DMS114 treated with DMSO at 0.1 percent for 48 hours (cell line): ENCODE results near the gene COTL1.
"Not testable (repeated sequence)": the region's sequence is repeated elsewhere in the genome, so short reads cannot be mapped to it uniquely, and the experiment has no call there.

ENCODE experiments used
- DNase-seq: peaks from one replicate; lab custom pipeline; 2025; ENCODE audit not compliant: unreplicated experiment; lab: John Stamatoyannopoulos, UW

The COTL1 gene

GRCh38 chr16:84574191-84574590, 43.7 kb downstream of the COTL1 start:
- no peak for DNase-seq

GRCh38 chr16:84572096-84572495, 45.8 kb downstream of the COTL1 start:
- no peak for DNase-seq

GRCh38 chr16:84571506-84571905, 46.4 kb downstream of the COTL1 start:
- DNase-seq, result no peak

GRCh38 chr16:84570739-84571403, 47.0 kb downstream of the COTL1 start:
- DNase-seq, result no peak

- no peak for DNase-seq
These were observed 48.4 kb downstream of the COTL1 start for GRCh38 chr16:84569382-84569987.

- no peak for DNase-seq
These were observed 49.8 kb downstream of the COTL1 start for GRCh38 chr16:84568066-84568465.

- no peak for DNase-seq
These were observed 50.5 kb downstream of the COTL1 start for GRCh38 chr16:84567286-84567962.

GRCh38 chr16:84566545-84567257, 51.2 kb downstream of the COTL1 start:
- no peak for DNase-seq

- DNase-seq, result no peak
These were observed 52.0 kb downstream of the COTL1 start for GRCh38 chr16:84565669-84566495.

GRCh38 chr16:84563786-84564420, 54.0 kb downstream of the COTL1 start:
- no peak for DNase-seq

GRCh38 chr16:84563064-84563715, 54.7 kb downstream of the COTL1 start:
- DNase-seq, result no peak

- no peak for DNase-seq
These were observed 55.6 kb downstream of the COTL1 start for GRCh38 chr16:84562174-84562815.

- no peak for DNase-seq
These were observed 56.6 kb downstream of the COTL1 start for GRCh38 chr16:84561291-84561690.

GRCh38 chr16:84560269-84560668, 57.6 kb downstream of the COTL1 start:
- no peak for DNase-seq

- DNase-seq, result no peak
These were observed 58.5 kb downstream of the COTL1 start for GRCh38 chr16:84559311-84559932.

GRCh38 chr16:84558850-84559249, 59.0 kb downstream of the COTL1 start:
- DNase-seq, result not testable (repeated sequence)

GRCh38 chr16:84557504-84557903, 60.4 kb downstream of the COTL1 start:
- DNase-seq, result no peak

GRCh38 chr16:84557059-84557458, 60.8 kb downstream of the COTL1 start:
- no peak for DNase-seq
